Measurements from ENCODE around the gene MRPL48. TPM values are rescaled to one million over a fixed set of nuclear protein-coding genes. Genes with fewer than 3 reads are reported as not detected.

Gene MRPL48
- total and polyA plus RNA-seq, 2 of the 8 experiments (the other 6 are each of a cell fraction or from before 2014, with no cell fraction given) = 34.9 to 59.9 TPM

DNA sequence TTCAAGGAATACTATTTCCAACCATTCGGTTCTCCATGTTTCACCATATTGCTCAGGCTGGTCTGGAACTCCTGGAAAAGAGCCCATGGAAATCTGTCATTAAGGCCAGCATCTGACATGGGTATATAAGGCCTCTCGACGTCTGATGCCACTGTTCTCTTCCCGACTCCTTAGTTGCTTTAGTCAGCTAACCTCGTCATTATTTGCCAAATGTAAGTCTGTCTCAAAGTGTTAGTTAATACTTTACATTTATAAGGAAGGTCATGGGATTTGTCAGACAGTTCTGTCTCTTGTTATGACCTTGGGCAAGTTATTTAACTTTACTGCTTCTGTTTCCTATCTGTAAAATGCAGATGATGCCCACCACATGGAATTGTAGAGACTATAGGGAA lies 1.6 kb downstream of the MRPL48 start (continued):
- TF ChIP-seq, protein P1, sequence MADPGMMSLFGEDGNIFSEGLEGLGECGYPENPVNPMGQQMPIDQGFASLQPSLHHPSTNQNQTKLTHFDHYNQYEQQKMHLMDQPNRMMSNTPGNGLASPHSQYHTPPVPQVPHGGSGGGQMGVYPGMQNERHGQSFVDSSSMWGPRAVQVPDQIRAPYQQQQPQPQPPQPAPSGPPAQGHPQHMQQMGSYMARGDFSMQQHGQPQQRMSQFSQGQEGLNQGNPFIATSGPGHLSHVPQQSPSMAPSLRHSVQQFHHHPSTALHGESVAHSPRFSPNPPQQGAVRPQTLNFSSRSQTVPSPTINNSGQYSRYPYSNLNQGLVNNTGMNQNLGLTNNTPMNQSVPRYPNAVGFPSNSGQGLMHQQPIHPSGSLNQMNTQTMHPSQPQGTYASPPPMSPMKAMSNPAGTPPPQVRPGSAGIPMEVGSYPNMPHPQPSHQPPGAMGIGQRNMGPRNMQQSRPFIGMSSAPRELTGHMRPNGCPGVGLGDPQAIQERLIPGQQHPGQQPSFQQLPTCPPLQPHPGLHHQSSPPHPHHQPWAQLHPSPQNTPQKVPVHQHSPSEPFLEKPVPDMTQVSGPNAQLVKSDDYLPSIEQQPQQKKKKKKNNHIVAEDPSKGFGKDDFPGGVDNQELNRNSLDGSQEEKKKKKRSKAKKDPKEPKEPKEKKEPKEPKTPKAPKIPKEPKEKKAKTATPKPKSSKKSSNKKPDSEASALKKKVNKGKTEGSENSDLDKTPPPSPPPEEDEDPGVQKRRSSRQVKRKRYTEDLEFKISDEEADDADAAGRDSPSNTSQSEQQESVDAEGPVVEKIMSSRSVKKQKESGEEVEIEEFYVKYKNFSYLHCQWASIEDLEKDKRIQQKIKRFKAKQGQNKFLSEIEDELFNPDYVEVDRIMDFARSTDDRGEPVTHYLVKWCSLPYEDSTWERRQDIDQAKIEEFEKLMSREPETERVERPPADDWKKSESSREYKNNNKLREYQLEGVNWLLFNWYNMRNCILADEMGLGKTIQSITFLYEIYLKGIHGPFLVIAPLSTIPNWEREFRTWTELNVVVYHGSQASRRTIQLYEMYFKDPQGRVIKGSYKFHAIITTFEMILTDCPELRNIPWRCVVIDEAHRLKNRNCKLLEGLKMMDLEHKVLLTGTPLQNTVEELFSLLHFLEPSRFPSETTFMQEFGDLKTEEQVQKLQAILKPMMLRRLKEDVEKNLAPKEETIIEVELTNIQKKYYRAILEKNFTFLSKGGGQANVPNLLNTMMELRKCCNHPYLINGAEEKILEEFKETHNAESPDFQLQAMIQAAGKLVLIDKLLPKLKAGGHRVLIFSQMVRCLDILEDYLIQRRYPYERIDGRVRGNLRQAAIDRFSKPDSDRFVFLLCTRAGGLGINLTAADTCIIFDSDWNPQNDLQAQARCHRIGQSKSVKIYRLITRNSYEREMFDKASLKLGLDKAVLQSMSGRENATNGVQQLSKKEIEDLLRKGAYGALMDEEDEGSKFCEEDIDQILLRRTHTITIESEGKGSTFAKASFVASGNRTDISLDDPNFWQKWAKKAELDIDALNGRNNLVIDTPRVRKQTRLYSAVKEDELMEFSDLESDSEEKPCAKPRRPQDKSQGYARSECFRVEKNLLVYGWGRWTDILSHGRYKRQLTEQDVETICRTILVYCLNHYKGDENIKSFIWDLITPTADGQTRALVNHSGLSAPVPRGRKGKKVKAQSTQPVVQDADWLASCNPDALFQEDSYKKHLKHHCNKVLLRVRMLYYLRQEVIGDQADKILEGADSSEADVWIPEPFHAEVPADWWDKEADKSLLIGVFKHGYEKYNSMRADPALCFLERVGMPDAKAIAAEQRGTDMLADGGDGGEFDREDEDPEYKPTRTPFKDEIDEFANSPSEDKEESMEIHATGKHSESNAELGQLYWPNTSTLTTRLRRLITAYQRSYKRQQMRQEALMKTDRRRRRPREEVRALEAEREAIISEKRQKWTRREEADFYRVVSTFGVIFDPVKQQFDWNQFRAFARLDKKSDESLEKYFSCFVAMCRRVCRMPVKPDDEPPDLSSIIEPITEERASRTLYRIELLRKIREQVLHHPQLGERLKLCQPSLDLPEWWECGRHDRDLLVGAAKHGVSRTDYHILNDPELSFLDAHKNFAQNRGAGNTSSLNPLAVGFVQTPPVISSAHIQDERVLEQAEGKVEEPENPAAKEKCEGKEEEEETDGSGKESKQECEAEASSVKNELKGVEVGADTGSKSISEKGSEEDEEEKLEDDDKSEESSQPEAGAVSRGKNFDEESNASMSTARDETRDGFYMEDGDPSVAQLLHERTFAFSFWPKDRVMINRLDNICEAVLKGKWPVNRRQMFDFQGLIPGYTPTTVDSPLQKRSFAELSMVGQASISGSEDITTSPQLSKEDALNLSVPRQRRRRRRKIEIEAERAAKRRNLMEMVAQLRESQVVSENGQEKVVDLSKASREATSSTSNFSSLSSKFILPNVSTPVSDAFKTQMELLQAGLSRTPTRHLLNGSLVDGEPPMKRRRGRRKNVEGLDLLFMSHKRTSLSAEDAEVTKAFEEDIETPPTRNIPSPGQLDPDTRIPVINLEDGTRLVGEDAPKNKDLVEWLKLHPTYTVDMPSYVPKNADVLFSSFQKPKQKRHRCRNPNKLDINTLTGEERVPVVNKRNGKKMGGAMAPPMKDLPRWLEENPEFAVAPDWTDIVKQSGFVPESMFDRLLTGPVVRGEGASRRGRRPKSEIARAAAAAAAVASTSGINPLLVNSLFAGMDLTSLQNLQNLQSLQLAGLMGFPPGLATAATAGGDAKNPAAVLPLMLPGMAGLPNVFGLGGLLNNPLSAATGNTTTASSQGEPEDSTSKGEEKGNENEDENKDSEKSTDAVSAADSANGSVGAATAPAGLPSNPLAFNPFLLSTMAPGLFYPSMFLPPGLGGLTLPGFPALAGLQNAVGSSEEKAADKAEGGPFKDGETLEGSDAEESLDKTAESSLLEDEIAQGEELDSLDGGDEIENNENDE (IDR thresholded peaks at IDR 0.05; ENCODE audit: insufficient replicate concordance, low read length) = no peak
- TF ChIP-seq BCL11A (IDR thresholded peaks at IDR 0.05; ENCODE audit: low read depth in 2 of 2, low read length in 2 of 2) (no peak), KDM1A (IDR thresholded peaks at IDR 0.05; ENCODE audit: borderline replicate concordance, low read length) (no peak), SIN3A (conservative IDR thresholded peaks at IDR 0.05 in 1 of 2, IDR thresholded peaks at IDR 0.05 in 1 of 2; ENCODE audit: low read depth in 1 of 2, low read length in 2 of 2) (no peak), GTF2F1 (IDR thresholded peaks at IDR 0.05; ENCODE audit: borderline replicate concordance, low read depth, low read length) (no peak), TCF12 (IDR thresholded peaks at IDR 0.05; ENCODE audit: low read depth, low read length) (no peak), SRF (IDR thresholded peaks at IDR 0.05; ENCODE audit: low read depth, low read length) (no peak), CEBPB (IDR thresholded peaks at IDR 0.05; ENCODE audit: low read depth, low read length) (no peak), SAP30 (IDR thresholded peaks at IDR 0.05; ENCODE audit: insufficient read depth, insufficient replicate concordance, low read length) (no peak)
- TF ChIP-seq, protein P2, sequence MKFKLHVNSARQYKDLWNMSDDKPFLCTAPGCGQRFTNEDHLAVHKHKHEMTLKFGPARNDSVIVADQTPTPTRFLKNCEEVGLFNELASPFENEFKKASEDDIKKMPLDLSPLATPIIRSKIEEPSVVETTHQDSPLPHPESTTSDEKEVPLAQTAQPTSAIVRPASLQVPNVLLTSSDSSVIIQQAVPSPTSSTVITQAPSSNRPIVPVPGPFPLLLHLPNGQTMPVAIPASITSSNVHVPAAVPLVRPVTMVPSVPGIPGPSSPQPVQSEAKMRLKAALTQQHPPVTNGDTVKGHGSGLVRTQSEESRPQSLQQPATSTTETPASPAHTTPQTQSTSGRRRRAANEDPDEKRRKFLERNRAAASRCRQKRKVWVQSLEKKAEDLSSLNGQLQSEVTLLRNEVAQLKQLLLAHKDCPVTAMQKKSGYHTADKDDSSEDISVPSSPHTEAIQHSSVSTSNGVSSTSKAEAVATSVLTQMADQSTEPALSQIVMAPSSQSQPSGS (IDR thresholded peaks at IDR 0.05; ENCODE audit: low read length) = no peak
